DMS 273 (cell line): ENCODE results near the gene ABCA7.

Source experiments
- DNase-seq: peaks from one replicate; lab custom pipeline; 2025; ENCODE audit not compliant: unreplicated experiment; lab: John Stamatoyannopoulos, UW

The ABCA7 gene

DNA sequence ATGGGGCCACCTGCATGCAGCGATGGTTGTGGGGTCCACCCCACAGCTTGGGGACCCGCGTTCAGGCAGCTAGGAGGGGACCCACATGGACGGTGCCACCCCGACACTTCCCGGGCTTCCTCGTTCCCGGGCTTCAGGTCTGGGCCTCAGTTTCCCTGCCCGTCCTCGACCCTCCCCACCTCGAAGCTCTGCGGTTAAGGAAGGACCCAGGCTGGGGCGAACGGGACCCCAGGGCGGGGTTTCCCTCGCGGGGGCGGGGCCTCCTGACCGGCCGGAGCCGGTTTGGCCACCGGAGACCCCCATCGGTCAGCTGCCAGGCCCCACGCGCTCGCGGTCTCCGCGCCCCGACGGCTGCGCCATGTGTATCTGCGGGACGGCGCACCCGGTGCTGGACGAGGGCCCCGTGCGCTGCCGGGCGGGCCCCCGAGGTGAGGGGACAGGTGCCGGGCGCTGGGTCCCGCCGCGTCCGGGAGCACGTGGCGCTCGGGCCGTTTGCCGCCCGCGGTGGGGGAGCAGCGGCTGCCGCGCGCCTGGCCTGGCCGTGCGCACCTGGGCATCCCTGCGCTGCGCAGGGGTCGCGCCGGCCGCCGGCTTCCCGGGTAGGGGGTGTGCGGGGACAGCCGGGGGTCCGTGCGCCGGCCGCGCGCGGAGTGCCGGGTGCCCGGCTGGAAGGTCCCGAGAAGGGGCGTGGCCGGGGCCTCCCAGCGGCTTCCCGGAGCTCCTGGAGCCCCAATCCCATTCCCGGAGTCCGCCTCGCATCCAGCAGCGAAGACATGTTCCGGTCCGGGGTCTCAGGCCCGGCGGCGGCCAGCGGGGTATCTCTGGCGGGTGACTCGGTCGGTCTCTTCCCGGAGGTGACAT is 31.3 kb downstream of the ABCA7 start:
- peak; percentile 80 for DNase-seq

GRCh38 chr19:1072371-1073015 is 32.6 kb downstream of the ABCA7 start:
- no peak for DNase-seq

- DNase-seq = no peak
These were observed 33.4 kb downstream of the ABCA7 start for GRCh38 chr19:1073063-1073955.

DNA sequence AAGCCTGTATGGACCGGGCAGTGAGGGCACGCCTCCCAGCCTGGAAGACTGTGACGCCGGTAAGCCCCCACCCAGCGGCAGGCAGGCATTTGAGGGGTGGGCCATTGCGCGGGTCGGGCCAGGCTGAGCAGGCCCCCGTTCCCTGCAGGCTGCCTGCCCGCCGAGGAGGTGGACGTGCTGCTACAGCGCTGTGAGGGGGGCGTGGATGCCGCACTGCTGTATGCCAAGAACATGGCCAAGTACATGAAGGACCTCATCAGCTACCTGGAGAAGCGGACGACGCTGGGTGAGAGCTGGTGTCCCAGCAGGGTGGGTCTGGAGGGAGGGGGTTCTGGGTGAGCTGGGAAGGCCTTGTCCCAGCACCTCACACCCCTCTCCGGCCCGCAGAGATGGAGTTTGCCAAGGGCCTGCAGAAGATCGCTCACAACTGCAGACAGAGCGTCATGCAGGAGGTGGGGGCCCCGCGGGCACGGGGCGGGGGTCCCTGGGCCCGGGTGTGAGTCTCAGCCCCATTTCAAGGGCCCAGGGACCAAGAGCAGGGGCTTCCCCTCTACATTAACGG is 34.1 kb downstream of the ABCA7 start:
- no peak for DNase-seq

- DNase-seq = peak; percentile 97
These were observed 34.8 kb downstream of the ABCA7 start for GRCh38 chr19:1074544-1075283.

- no peak for DNase-seq
These were observed 36.1 kb downstream of the ABCA7 start for GRCh38 chr19:1076046-1076386.

- DNase-seq = peak; percentile 58
These were observed 37.0 kb downstream of the ABCA7 start for GRCh38 chr19:1076951-1077350.

DNA sequence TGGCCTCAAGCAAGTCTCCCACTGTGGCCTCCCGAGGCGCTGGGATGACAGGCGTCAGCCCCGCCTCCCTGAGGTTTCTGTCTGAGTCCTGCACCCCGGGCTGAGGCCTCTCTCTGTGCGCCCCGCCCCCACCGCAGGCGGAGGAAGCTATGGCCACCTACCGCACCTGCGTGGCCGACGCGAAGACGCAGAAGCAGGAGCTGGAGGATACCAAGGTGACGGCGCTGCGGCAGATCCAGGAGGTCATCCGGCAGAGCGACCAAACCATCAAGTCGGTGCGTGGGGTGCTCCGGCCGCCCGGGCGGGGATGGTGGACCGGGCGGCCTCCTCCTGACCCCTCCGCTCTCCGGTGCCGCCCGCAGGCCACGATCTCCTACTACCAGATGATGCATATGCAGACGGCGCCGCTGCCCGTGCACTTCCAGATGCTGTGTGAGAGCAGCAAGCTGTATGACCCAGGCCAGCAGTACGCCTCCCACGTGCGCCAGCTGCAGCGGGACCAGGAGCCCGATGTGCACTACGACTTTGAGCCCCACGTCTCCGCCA is 39.7 kb downstream of the ABCA7 start:
- peak; percentile 61 for DNase-seq

DNA sequence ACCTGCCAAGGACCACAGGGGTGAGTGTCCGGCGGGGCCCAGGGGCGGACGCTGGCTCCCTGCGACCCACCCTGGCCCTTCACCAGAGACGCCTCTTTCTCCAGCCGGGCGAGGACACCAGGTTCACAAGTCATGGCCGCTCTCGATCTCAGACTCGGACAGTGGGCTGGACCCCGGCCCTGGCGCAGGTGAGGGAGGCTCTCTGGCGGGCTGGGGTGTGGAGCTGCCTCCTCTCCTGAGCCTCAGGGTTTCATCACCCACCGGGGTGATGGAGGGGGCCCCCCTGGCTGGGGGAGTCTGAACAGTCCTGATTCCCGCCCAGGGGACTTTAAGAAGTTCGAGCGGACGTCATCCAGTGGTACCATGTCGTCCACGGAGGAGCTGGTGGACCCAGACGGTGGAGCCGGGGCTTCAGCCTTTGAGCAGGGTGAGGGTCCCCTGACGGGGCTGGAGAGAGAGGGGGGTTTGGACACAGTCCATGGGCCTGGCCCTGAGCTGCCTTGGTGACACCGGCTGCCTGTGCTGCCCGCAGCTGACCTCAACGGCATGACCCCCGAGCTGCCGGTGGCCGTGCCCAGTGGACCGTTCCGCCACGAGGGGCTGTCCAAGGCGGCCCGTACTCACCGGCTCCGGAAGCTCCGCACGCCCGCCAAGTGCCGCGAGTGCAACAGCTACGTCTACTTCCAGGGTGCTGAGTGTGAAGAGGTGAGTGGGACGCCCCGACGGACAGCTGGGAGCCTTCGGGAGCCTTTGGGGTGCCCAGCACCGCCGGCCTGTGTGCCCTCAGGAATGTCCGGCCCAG is 40.7 kb downstream of the ABCA7 start:
- DNase-seq = no peak

GRCh38 chr19:1081301-1082164 is 41.6 kb downstream of the ABCA7 start:
- no peak for DNase-seq

- peak; percentile 86 for DNase-seq
These were observed 42.4 kb downstream of the ABCA7 start for GRCh38 chr19:1082165-1082927.

DNA sequence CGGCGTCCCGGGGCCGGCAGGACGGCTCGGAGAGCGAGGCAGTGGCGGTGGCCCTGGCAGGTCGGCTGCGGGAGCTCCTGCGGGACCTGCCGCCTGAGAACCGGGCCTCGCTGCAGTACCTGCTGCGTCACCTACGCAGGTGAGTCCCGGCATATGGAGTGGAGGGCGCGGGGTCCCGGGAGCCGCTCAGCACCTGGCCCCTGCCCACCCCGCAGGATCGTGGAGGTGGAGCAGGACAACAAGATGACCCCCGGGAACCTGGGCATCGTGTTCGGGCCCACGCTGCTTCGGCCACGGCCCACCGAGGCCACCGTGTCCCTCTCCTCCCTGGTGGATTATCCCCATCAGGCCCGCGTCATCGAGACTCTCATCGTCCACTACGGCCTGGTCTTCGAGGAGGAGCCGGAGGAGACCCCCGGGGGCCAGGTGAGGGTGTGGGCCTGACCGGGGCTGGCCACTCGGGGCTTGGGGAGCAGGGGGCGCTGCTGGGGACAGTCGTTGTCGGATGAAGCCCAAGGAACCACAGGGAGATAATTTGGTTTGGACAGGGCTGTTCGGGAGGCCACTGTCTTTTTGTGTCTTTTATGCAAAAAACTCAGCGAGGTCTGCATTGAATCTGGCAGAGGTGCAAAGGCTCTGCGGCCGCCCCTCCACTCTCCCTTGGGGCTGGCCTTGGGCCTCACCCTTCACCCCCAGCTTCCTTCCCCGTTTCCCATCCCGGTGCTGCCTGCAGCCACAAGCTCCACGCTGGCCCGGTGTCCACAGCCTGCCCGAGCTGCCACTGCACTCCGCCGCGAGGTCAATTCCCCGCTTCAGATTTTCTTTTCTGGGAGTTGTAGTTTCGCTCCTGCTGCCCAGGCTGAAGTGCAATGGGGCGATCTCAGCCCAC is 43.3 kb downstream of the ABCA7 start:
- no peak for DNase-seq

GRCh38 chr19:1084024-1084868 is 44.3 kb downstream of the ABCA7 start:
- peak; percentile 41 for DNase-seq

GRCh38 chr19:1085053-1085658 is 45.2 kb downstream of the ABCA7 start:
- DNase-seq = no peak

DNA sequence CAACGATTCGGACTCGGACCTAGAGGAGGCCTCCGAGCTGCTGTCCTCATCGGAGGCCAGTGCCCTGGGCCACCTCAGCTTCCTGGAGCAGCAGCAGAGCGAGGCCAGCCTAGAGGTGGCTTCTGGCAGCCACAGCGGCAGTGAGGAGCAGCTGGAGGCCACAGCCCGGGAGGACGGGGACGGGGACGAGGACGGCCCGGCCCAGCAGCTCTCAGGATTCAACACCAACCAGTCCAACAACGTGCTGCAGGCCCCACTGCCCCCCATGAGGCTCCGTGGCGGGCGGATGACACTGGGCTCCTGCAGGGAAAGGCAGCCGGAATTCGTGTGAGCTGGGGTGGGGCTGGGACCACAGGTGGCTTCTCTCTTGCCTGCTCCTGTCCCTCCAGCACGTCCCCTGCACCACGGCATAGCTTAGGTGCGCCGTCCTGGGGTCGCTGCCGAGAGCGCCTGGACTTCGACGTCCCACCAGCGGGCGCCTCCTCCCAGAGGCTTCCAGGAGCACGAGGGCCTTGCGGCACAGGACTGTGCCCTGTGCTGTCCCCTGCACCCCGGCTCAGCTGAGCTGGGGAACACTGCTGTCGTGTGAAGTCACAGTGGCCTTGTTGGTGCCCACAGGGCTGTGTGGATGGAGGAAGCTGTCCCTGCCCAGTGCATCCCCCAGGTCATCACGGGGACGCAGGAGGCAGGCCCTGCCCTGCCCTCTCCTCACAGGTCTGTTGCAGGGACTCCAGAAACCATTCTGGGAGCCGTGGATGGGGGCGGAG is 46.0 kb downstream of the ABCA7 start:
- DNase-seq = peak; percentile 59
